NCI-H524 (cell line): ENCODE results near the gene SERPINB7.

ENCODE experiments used
- DNase-seq, 2 experiments: peaks; one replicate each; lab custom pipeline; 2025; lab: John Stamatoyannopoulos, UW

Gene SERPINB7

DNA sequence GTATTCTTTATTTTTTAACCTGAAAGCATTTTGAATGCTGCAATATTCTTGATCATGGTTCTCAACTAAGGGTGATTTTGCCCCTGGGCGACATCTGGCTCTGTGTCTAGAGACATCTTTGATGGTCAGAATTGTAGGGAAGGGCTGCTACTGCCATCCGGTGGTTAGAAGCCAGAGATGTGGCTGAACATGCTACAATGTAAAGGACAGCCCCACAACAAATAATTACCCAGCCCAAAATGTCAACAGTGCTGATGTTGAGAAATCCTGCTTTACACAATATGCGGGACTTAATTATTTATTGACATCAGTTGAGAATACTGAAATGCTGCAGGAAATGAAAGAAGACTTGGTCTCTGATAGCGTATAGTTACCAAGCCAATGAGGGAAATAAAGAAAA is 74.8 kb downstream of the SERPINB7 start:
- peak; percentile 35 to 67 for DNase-seq

DNA sequence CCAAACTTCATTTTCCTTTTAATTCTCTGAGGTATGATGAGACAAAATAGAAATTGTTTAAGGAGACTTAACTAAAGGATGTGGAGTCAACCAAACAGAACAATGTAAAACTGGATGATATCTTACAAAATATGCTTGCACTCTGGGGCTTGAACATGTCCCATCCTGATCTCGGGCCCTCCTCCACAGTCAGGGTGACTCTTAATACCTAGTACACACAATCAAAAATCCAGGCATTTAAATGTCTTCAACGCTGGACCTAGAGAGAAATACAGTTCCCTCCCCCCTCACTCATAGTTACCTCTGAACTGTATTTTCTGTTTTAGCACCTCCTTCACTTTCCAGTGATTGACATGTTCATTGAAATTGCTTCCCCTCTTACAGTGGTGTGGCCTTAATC is 75.4 kb downstream of the SERPINB7 start:
- no peak for DNase-seq
